Pancreas (tissue), 10 donors: ENCODE results near the gene PPIL1. TPM values are rescaled to one million over a fixed set of nuclear protein-coding genes. Genes with fewer than 3 reads are reported as not detected.
A peak's percentile ranks its signal among the peaks of the same experiment; 100 is the strongest.

Experiments used
- ATAC-seq, 4 donors: fragments of 200-7000 bp; cut with Tn5 transposase; one replicate each; pipeline versions ENCODE4 v1.8.0 to v1.9.1; 2020; ENCODE audit warnings: mild to moderate bottlenecking in 4 of 4, moderate library complexity in 4 of 4
- DNase-seq, 6 donors: peaks; one replicate each; pipeline ENCODE4 v3.0.0-alpha.2; 2020
- FAIRE-seq: peaks from 2 replicates; lab custom pipeline; 2012; peaks lifted over from hg19 to GRCh38; lab: Jason Lieb, UNC
- H3K27ac ChIP-seq, 4 donors: fragments of 200-600 bp; sonication (generic); 1 replicate in 3 of 4; 2 replicates in 1 of 4; pipeline versions ENCODE4 v1.5.0 to v1.8.0; 2020
- H3K27me3 ChIP-seq, 4 donors: fragments of 200-600 bp; one replicate each; pipeline ENCODE4 v1.8.0; 2021
- H3K36me3 ChIP-seq, 3 donors: fragments of 200-600 bp; sonication (generic) in 1 of 3; one replicate each; pipeline versions ENCODE4 v1.5.0 to v1.8.0; 2020 to 2021
- H3K4me1 ChIP-seq, 3 donors: fragments of 200-600 bp; one replicate each; pipeline ENCODE4 v1.8.0; 2021
- H3K4me3 ChIP-seq, 4 donors: fragments of 200-600 bp; sonication (generic) in 2 of 4; one replicate each; pipeline versions ENCODE4 v1.5.0 to v1.8.0; 2020 to 2021
- H3K9me3 ChIP-seq, 4 donors: fragments of 200-600 bp; one replicate each; pipeline ENCODE4 v1.8.0; 2021
- CTCF ChIP-seq, 4 donors: fragments of 200-600 bp; sonication (generic) in 3 of 4; IDR thresholded peaks; one replicate each; pipeline versions ENCODE4 v1.5.0 to v1.8.0; 2021; ENCODE audit warnings: antibody characterized with exemption in 4 of 4
- WGBS, 2 donors: extraction: QIAGEN DNeasy Blood & Tissue Kit; methylation state at CpG; one replicate each; pipeline ENCODE4 v1.1.7; 2013; 5-methylcytosine and 5-hydroxymethylcytosine counted together
- intact Hi-C, 3 donors: fragments of 100-400 bp; cut with DNase I; formaldehyde crosslinking; loops; one replicate each; pipeline versions ENCODE4 v1.11.1 to v1.14.2; 2022
- polyA plus RNA-seq, 2 donors: library from polyadenylated mRNA; stranded (reverse); fragments of 200-250 nt; gene quantifications; one replicate each; pipeline ENCODE4 v1.2.3, GENCODE V29; 2013
- total RNA-seq, 6 donors: library from RNA; stranded (reverse); fragmentation: NEBNext Ultra II Directional in 4 of 6; extraction: Animal tissue kit (Norgen Biotek cat#: 25700) in 4 of 6; gene quantifications; one replicate each; pipeline versions ENCODE4 v1.2.1 to v1.2.4, GENCODE V29; 2021 to 2023
- donor health status: healthy with polysubstance abuse.
- donor health status: DM: no; HTN: no; CAD: no; lungs with moderate emphysema.
- donor health status: DM: no; HTN: no; CAD: no.
- donor health status: control.
- donor health status: control.
- donor health status: Bipolar disorder and iron deficiency.
- donor health status: DM: yes; HTN: yes; CAD: no.
- donor health status: DM: no; HTN: no; CAD: no.
- donor health status: DM: no; HTN: no; CAD: no.
- donor health status: DM: yes; HTN: yes; CAD: no.

PPIL1 gene
- total and polyA plus RNA-seq, 8 donors = 5.1 to 13.1 (median 8.7) TPM

GRCh38 chr6:36850021-36850420 lies 24.6 kb downstream of the PPIL1 start:
- intact Hi-C loops = no loop called here
- no peaks in the 10 kb centered on the region for H3K27me3 ChIP-seq
- TF ChIP-seq CTCF (IDR thresholded peaks at IDR 0.05) = no peak
- DNase-seq (no peak), ATAC-seq (no peak), FAIRE-seq (no peak)
- no peak overlapping the region for H3K4me3 ChIP-seq
- peaks cover 0 to 2% (median 0%) of the 10 kb centered on the region in 3 donors for H3K36me3 ChIP-seq
- no peaks in the 10 kb centered on the region for H3K9me3 ChIP-seq
- peaks cover 0 to 4% (median 0%) of the 10 kb centered on the region in 3 donors for H3K4me1 ChIP-seq
- 92 to 94% methylated on average over 9 of the region's 9 CpGs for WGBS, 2 donors
- H3K27ac ChIP-seq = no peak overlapping the region

GRCh38 chr6:36848658-36849441 lies 25.8 kb downstream of the PPIL1 start:
- Histone ChIP-seq H3K36me3 (no peaks in the 10 kb centered on the region), H3K27ac (peak overlapping the region in 3 of 4 donors; percentile 23 to 36 (median 23)), H3K27me3 (no peaks in the 10 kb centered on the region), H3K4me1 (peaks cover 0 to 4% (median 0%) of the 10 kb centered on the region in 3 donors), H3K9me3 (no peaks in the 10 kb centered on the region), H3K4me3 (peak overlapping the region in 2 of 4 donors; percentile 25 to 34)
- peak; percentile 74 to 84 (median 78) for DNase-seq
- intact Hi-C loops = loop anchor here in 2 of 3 donors (5.0 kb wide), 1 partner anchor 82 kb away; no protein-coding TSS in a partner anchor
- no peak for TF ChIP-seq CTCF (IDR thresholded peaks at IDR 0.05)
- WGBS, 2 donors = 5 to 10% methylated on average over 26 of the region's 26 CpGs
- ATAC-seq = peak; percentile 89 to 95 (median 93)
- no peak for FAIRE-seq

DNA sequence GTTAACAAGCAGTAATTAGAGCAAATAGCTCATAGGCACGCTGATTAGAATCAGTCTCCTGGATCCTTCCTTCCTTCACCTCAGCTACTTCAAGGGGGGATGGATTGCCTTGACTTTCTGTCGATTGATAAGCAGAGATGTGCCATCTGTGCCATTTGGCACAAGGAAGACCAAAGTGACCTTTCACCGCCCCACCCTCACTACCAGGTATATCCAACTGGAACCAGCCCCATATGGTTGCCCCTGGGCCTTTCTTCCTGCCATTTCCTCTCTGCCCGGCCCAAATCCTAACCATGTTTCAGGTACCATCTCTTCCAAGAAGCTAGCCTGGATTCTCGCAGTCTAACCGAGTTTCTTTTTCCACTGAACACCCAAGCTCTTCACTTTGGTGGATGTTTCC lies 26.6 kb downstream of the PPIL1 start:
- no peak for TF ChIP-seq CTCF (IDR thresholded peaks at IDR 0.05)
- FAIRE-seq (no peak), ATAC-seq (no peak), DNase-seq (no peak)
- Histone ChIP-seq H3K9me3 (no peaks in the 10 kb centered on the region), H3K27ac (no peak overlapping the region), H3K4me3 (no peak overlapping the region), H3K36me3 (no peaks in the 10 kb centered on the region), H3K4me1 (peaks cover 0 to 4% (median 0%) of the 10 kb centered on the region in 3 donors), H3K27me3 (no peaks in the 10 kb centered on the region)
- intact Hi-C loops = loop anchor here in 2 of 3 donors (5.0 kb wide), 1 partner anchor 81 kb away; no protein-coding TSS in a partner anchor
- 93 to 95% methylated on average over 6 of the region's 6 CpGs for WGBS, 2 donors

DNA sequence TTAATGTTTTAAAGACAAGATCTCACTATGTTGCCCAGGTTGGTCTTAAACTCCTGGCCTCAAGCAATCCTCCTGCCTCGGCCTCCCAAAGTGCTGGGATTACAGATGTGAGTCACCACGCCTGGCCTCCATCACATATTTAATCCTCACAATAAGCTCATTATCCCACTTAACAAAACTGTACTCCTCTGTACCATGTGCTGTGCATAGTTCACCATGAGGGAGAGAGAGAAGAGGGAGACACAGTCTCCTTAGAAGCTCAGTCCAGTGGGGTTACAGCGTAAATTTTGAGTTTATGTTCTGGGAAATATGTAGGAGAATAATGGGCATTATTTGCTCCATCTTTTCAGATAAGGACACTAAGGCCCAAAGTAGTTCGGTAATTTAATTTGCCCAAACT lies 27.5 kb downstream of the PPIL1 start:
- no peak for TF ChIP-seq CTCF (IDR thresholded peaks at IDR 0.05)
- intact Hi-C loops = loop anchor here in 2 of 3 donors (5.0 kb wide), 1 partner anchor 80 kb away; no protein-coding TSS in a partner anchor
- H3K36me3 ChIP-seq = no peaks in the 10 kb centered on the region
- H3K27ac ChIP-seq = no peak overlapping the region
- 97% methylated on average over 4 of the region's 4 CpGs for WGBS, 2 donors
- H3K4me1 ChIP-seq = peaks cover 0 to 4% (median 0%) of the 10 kb centered on the region in 3 donors
- H3K9me3 ChIP-seq = no peaks in the 10 kb centered on the region
- DNase-seq (no peak), ATAC-seq (no peak), FAIRE-seq (no peak)
- no peak overlapping the region for H3K4me3 ChIP-seq
- no peaks in the 10 kb centered on the region for H3K27me3 ChIP-seq

GRCh38 chr6:36845233-36845632 lies 29.4 kb downstream of the PPIL1 start:
- no peak for TF ChIP-seq CTCF (IDR thresholded peaks at IDR 0.05)
- Histone ChIP-seq H3K9me3 (no peaks in the 10 kb centered on the region), H3K4me3 (no peak overlapping the region), H3K4me1 (peaks cover 0 to 8% (median 4%) of the 10 kb centered on the region in 3 donors), H3K27ac (no peak overlapping the region), H3K36me3 (no peaks in the 10 kb centered on the region), H3K27me3 (no peaks in the 10 kb centered on the region)
- WGBS, 2 donors = 75 to 94% methylated on average over 4 of the region's 4 CpGs
- intact Hi-C loops = loop anchor here in 2 of 3 donors (5.0 kb wide), 1 partner anchor 78 kb away; no protein-coding TSS in a partner anchor
- no peak for FAIRE-seq
- DNase-seq = no peak
- no peak for ATAC-seq
